Panc1 (cell line): ENCODE measurements around the gene TPRN. TPM values are rescaled to one million over a fixed set of nuclear protein-coding genes. Genes with fewer than 3 reads are reported as not detected.
A peak's percentile ranks its signal among the peaks of the same experiment; 100 is the strongest.

Source experiments
- ATAC-seq: fragments of 200-7000 bp; cut with Tn5 transposase; 2 replicates; pipeline ENCODE4 v1.9.1; 2020; ENCODE audit warnings: mild to moderate bottlenecking, moderate library complexity
- BruUV-seq: library from RNA; stranded (reverse); fragments of 400-500 nt; replicated peaks from 2 replicates; lab custom pipeline; 2021; lab: Mats Ljungman, UMichigan
- CTCF ChIA-PET: fragments of 300-600 bp; sonication (Branson Sonifier 250); formaldehyde crosslinking; loops from one replicate; lab custom pipeline; 2022; ENCODE audit warnings: antibody characterized with exemption; lab: Charles Lee
- POLR2A ChIA-PET: fragments of 300-600 bp; sonication (Branson Sonifier 250); formaldehyde crosslinking; loops from one replicate; lab custom pipeline; 2022; ENCODE audit warnings: antibody characterized with exemption; lab: Charles Lee
- DNase-seq: peaks from one replicate; pipeline ENCODE4 v3.0.0-alpha.2; 2010; ENCODE audit warnings: low read depth, low spot score
- H3K27ac ChIP-seq: 2 replicates; pipeline ENCODE4 v1.5.1; 2011; ENCODE audit warnings: mild to moderate bottlenecking, low read length, inconsistent platforms
- H3K27me3 ChIP-seq: fragments of 200-500 bp; sonication (Bioruptor generic); 2 replicates; pipeline ENCODE4 v1.6.0; 2014; ENCODE audit warnings: low read length, inconsistent platforms; ENCODE audit not compliant: control insufficient read depth, insufficient read depth
- H3K36me3 ChIP-seq: fragments of 200-500 bp; sonication (Bioruptor generic); 2 replicates; pipeline ENCODE4 v1.5.1; 2014; ENCODE audit warnings: inconsistent platforms, mild to moderate bottlenecking, low read length, moderate library complexity; ENCODE audit not compliant: control insufficient read depth, insufficient read depth
- H3K4me1 ChIP-seq: 2 replicates; pipeline ENCODE4 v1.5.1; 2011; ENCODE audit warnings: inconsistent platforms, mild to moderate bottlenecking, low read length, moderate library complexity; ENCODE audit not compliant: control insufficient read depth, insufficient read depth
- H3K4me3 ChIP-seq, 2 experiments: 2 replicates each; pipeline ENCODE4 v1.5.1; 2011 to 2012; ENCODE audit warnings: low read depth in 2 of 2, low read length in 2 of 2, mild to moderate bottlenecking in 2 of 2, inconsistent platforms in 1 of 2, moderate library complexity in 1 of 2
- H3K9me3 ChIP-seq: fragments of 200-500 bp; sonication (Bioruptor generic); 2 replicates; pipeline ENCODE4 v1.5.1; 2014; ENCODE audit warnings: low read depth, mild to moderate bottlenecking, inconsistent platforms, low read length, moderate library complexity; ENCODE audit not compliant: control insufficient read depth, insufficient read depth
- POLR2AphosphoS5 ChIP-seq: IDR thresholded peaks from 2 replicates; pipeline ENCODE4 v1.6.1; 2012; ENCODE audit warnings: mild to moderate bottlenecking, low read depth, low read length, moderate library complexity
- REST ChIP-seq, 2 experiments: IDR thresholded peaks; 2 replicates each; pipeline ENCODE4 v1.6.1; 2011 to 2012; ENCODE audit warnings: low read depth in 2 of 2, control low read depth in 1 of 2, low read length in 1 of 2, mild to moderate bottlenecking in 1 of 2, moderate library complexity in 1 of 2; ENCODE audit not compliant: insufficient read depth in 1 of 2
- SIN3A ChIP-seq: IDR thresholded peaks from 2 replicates; pipeline ENCODE4 v1.6.1; 2012; ENCODE audit warnings: low read depth, mild to moderate bottlenecking, low read length, moderate library complexity, borderline replicate concordance; ENCODE audit not compliant: insufficient read depth
- TCF7L2 ChIP-seq: IDR thresholded peaks from 2 replicates; pipeline ENCODE4 v1.6.1; 2011; ENCODE audit warnings: mild to moderate bottlenecking, low read depth, low read length, inconsistent platforms
- in situ Hi-C: cut with HindIII; loops from 2 replicates; pipeline ENCODE4 v1.10.0; 2016; ENCODE audit warnings: low sequenced_read_pairs, low pct_unique_long_range_greater_than_20kb
- intact Hi-C: fragments of 100-400 bp; cut with micrococcal nuclease; formaldehyde crosslinking; loops from one replicate; pipeline ENCODE4 v1.10.0; 2022; ENCODE audit not compliant: unreplicated experiment
- total RNA-seq: library from RNA; stranded (reverse); gene quantifications from one replicate; pipeline ENCODE4 v1.2.1, GENCODE V29; 2021; ENCODE audit not compliant: unreplicated experiment
- TF ChIP-seq, protein P1 (sequence below): fragments of 450-650 bp; IDR thresholded peaks from 2 replicates; pipeline ENCODE4 v1.5.1; 2017; ENCODE audit warnings: mild to moderate bottlenecking

TPRN gene
- total RNA-seq, 1 experiment from 2014 or later = 21.7 TPM

- in situ Hi-C loops = no loop called here
Observed at GRCh38 chr9:137244486-137245449, 44.2 kb upstream of the TPRN start.

More at GRCh38 chr9:137244486-137245449, 44.2 kb upstream of the TPRN start:
- H3K9me3 ChIP-seq = no peaks in the 10 kb centered on the region
- no peak for DNase-seq
- ChIA-PET POLR2A (no interaction called here), CTCF (no interaction called here)
- H3K27ac ChIP-seq = 0 out of 2 replicates have a peak overlapping the region, but pooled peaks have one; percentile 39
- no peak overlapping the region for H3K4me3 ChIP-seq
- peaks cover 4% of the 10 kb centered on the region for H3K36me3 ChIP-seq
- peak; percentile 19 for ATAC-seq
- H3K27me3 ChIP-seq = no peaks in the 10 kb centered on the region
- TF ChIP-seq TCF7L2 (no peak), POLR2AphosphoS5 (no peak), SIN3A (no peak), REST (IDR thresholded peaks at IDR 0.05; ENCODE audit: insufficient read depth in 1 of 2, low read depth in 2 of 2, low read length in 1 of 2) (no peak)
- TF ChIP-seq, protein P1, sequence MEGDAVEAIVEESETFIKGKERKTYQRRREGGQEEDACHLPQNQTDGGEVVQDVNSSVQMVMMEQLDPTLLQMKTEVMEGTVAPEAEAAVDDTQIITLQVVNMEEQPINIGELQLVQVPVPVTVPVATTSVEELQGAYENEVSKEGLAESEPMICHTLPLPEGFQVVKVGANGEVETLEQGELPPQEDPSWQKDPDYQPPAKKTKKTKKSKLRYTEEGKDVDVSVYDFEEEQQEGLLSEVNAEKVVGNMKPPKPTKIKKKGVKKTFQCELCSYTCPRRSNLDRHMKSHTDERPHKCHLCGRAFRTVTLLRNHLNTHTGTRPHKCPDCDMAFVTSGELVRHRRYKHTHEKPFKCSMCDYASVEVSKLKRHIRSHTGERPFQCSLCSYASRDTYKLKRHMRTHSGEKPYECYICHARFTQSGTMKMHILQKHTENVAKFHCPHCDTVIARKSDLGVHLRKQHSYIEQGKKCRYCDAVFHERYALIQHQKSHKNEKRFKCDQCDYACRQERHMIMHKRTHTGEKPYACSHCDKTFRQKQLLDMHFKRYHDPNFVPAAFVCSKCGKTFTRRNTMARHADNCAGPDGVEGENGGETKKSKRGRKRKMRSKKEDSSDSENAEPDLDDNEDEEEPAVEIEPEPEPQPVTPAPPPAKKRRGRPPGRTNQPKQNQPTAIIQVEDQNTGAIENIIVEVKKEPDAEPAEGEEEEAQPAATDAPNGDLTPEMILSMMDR = no peak
- H3K4me1 ChIP-seq = peaks cover 16% of the 10 kb centered on the region
- BruUV-seq = no TSS peak
- intact Hi-C loops = no loop called here
